GM18508 (cell line): ENCODE data around the gene ITGAV.
A peak's percentile ranks its signal among the peaks of the same experiment; 100 is the strongest.
"Not testable (repeated sequence)": the region's sequence is repeated elsewhere in the genome, so short reads cannot be mapped to it uniquely, and the experiment has no call there.

Experiments
- ATAC-seq: cut with Tn5 transposase; IDR thresholded peaks from one replicate; pipeline ENCODE4 v1.9.1; 2021; ENCODE audit warnings: moderate number of reproducible peaks; ENCODE audit not compliant: insufficient read depth, unreplicated experiment

ITGAV gene

DNA sequence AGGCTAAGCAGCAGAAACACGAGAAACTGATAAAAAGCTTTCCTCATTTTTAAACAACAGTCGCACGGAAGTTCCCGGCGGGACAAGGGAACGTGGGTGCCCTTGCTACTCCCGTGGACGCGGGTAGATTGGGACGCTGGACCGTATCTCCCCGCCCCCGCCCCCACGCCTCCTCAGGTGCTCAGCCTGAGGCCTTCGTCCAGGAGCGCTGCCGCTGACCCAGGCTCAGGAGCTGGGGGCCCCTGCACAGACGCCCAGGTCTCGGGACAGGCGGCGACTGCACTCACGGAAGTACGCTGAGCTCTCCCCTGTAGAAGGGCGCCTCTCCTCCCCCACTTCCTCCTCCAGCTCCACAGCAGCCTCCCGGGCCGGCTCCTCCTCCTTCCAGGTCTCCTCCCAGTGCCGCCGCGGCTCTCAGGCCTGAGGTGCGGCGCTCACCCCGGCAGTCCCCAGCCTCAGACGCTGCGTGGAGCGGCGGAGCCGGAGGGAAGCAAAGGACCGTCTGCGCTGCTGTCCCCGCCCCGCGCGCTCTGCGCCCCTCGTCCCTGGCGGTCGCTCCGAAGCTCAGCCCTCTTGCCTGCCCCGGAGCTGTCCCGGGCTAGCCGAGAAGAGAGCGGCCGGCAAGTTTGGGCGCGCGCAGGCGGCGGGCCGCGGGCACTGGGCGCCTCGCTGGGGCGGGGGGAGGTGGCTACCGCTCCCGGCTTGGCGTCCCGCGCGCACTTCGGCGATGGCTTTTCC is at the start of gene ITGAV:
Gene ITGAV, plus strand, starts transcription at position 445 of the 738 bp plus-strand sequence. Its CDS starts 283 bp downstream, at position 728.
- peak; percentile 86 for ATAC-seq

DNA sequence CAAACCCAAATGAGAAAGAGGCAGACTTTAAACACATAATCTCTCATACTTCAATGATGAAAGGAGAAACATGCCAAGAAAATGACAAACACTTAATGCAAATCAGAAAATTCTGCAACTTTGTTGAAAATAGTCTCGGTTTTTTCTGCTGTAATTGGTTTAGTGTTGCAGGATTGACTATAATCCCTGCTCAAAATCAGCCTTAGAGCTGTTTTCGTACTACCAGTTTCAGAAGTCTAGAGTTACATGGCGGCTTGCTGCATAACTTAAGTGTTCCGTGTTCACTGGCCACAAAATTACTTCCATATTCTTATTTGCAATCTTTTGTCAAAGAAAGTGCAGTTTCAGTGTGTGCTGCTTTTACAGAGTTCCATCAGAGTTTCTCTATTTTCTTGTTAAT is 48.9 kb upstream of the ITGAV start:
- no peak for ATAC-seq

DNA sequence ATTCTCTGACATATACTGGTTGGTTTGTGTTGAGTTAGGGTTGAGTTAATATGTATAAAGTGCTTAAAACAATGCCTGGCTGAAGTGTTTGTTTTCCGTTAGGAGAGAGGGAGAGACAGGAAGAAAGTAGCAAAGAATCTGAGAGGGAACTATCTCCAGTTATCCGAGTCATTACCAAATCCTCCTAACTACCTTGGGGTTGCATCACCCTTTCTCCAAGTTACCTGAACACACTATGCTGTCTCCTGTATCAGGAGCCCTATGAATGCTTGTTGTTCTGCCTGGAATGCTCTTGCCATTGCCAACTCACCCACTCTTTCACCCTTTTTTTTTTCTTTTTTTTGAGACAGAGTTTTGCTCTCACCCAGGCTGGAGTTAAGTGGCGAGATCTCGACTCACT is 47.9 kb upstream of the ITGAV start:
- no peak for ATAC-seq

DNA sequence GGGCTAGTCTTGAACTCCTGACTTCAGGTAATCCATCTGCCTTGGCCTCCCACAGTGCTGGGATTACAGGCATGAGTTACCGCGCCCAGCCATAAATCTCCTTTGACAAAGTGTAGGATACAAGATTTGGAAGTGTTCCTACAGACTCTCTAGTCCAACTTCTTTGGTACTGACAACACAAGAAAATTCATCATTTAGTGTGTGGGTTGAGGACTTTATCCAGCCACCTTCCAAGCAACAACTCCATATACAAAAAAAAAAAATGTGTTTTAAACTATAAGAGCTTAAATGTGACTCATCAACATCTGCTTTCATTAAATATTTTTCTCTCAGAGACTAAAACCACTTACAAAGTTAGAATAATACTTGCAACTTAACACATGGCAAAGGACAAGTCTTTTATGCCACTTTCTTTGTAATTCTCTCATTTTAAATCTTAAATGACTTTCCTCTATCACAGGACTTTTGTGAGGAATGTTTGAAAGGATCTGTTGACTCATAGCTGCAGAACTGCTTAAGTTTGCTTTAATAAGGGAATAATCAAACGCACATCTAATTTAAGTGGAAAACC is 46.2 kb upstream of the ITGAV start:
- no peak for ATAC-seq

DNA sequence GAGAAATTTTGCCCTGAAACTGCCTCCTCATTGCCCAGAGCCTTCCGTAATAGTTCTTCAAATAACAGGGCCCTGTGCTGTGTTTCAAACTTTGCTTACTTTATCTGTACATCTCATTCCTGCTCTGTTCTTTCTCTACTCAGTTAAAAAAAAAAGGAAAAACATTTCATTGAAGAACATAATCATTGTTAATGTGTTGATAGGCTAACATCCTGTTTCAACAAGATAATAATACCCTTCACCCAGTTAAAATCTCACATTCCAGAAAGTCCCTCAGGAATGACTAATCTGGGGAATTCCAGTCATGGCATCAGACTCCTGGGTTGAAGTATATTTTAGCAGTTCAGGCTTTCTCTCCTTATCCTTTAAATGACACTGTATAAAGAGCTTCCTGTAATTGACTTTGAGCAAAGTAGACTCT is 45.6 kb upstream of the ITGAV start:
- no peak for ATAC-seq

DNA sequence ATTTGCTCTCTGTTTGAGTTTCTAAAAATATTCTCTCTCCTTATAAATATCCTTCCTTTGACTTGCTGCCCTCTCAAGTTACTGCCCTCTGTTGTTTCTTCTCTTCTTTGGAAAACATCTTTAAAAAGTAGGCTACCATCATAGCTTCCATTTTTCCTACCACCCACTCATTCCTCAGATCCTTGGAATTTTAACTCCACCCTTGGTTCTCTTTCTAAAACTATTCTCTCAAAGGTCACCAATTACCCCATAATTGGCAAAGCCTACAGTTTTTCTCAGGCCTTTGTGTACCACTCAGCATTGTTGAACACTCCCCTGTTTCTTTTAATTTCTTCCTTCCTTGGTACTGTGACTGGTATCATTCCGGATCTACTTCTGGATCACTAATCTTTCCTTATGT is 43.0 kb upstream of the ITGAV start:
- no peak for ATAC-seq

DNA sequence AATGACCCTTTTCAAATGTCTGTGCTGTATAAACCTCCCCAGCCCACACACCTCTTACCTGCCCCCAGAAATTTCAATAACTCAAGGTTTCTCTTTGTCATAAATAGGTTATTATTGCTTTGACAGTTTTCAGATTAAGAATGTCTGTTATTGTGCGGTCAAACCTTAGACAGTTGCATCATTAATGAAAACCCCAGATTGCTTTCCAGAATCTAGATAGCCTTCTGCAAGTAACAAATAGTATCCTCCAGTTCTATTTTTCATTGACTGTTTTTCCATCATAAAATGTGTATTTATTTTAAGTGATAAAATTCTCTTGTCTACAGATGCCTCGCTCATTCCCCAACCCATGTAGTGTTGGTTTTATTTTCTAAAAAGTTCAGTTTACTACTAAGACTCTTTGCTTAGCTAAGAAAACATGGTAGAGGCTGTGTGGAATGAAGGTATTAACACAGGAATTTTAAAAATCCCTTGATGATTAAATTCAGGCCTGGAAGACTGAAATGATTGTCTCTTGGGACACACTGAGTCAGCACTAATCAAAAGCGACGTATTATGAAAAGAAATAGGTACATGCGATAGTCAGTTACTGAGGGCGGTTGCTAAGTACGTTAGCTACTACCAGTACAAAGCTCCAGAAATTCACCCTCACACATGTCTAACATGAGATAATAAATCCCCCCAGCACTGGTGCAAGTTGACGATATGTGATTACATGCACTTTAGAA is 38.4 kb upstream of the ITGAV start:
- ATAC-seq = no peak

DNA sequence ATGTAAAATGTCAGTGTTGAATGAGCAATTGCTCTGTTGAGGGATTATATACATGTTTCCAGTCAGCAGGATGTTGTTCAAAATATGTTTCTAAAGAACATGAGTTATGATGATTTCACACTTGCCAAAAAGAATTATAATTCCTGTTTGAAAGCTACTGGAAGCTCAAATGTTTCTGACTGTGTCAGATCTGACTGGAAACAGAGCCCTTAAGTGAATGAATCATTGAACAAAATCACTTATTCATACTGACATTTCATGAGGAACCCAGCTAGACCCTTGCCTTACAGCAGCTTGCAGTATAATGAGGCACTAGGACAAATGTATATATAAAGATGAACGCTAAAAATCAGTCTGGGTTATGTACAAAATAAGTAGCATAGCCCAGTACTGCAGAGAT is 35.4 kb upstream of the ITGAV start:
- ATAC-seq = no peak

DNA sequence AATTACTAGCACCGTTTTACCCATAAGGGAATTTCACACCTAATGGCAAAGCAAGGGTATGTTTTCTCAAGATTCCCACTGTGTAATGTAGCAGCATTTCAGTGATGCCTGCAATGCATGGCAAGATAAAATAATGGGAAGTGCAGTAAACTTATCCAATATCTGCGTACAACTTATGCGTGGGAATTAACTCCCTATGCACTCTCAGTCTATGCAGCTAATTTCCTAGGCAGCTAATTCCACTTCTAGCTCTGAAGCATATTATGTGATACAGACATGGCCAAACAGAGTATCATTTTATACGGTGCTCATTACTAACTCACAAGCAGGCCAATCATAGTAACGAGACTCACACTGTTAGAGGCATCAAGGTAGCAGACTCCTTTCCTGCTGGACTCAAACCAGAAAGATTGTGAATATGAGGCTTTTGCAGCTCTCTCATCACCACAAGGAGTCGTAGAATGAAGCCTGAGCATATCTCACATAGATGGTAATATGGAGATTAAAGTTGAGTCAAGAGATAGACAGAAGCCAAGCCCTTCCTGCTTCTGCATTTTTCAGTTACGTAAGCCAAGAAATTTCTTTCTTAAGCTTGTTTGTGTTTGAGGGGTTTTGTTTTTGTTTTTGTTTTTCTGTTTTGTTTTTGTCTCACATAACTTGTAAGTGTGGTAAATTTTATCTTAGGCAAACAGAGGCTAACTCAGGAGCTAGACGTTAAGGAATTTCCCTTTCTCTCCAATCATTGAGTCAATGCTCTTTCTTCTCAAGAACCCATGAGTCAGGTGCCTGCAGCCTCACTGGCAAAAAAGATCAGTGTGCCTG is 34.8 kb upstream of the ITGAV start:
- no peak for ATAC-seq

DNA sequence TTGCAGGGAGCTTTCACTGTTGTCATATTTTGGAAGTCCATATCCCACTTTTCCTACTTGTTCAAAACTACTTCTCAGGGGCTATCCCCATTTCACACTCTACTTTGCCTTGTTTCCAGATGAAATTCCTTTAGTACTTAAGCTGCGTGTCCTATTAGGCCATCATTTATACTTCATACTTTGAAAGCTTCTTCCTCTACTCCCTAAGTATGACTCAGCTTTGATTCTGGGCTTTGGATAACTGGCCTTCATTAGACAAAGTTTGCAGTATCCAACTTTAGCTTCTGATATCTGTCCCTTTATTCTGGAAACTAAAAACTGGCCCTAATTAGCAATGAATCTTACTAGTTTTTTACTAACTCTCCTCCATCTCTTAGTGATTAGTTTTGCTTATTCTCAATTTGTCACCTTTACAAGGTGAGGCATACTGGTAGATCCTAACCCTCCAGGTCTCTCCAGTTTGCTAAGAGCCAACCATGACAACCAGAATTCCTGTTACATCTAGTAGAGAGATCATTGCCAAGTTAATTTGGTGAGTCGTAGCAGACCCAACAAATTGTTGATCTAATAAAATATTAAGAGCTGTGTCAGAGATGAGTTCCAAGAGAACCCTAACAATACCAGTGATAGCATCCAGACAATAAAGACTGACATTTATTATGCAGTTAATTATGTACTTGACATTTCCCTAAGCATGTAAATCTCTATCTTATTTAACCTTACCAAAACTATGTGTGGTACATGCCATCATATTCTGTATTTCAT is 31.2 kb upstream of the ITGAV start:
- no peak for ATAC-seq

DNA sequence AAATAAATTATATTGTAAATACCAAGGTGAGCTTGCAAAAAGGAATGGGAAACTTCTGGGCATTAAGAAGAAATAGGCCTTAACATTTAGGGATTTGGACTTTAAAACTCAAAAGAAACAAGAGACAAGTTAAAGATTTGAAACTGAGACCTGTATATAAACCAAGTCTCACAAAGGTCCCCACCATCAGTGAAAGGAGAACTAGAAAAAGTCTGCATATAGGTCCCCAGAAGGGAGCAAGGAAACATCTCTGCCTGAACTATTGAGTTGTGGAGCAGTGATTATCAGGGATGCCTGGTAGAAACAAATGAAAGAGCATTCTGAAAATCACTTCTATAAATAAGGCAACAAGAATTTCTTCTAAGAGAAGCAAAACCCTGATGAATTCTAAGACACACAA is 30.5 kb upstream of the ITGAV start:
- no peak for ATAC-seq

DNA sequence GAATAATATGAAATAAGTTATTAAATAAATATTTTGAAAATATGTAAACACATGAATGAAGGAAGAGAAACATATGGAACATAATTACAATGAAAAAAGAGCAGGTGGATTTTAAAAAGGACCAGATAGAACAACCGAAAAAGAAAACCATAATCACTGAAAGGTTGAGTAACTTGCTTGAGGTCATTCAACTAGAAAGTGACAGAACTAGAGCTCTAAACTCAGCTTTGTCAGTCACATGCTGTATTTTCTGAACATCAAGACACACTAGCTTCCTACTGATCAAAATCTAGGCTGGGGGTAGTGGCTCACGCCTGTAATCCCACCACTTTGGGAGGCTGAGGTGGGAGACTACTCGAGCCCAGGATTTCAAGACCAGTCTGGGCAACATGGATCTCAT is 30.0 kb upstream of the ITGAV start:
- ATAC-seq = no peak

DNA sequence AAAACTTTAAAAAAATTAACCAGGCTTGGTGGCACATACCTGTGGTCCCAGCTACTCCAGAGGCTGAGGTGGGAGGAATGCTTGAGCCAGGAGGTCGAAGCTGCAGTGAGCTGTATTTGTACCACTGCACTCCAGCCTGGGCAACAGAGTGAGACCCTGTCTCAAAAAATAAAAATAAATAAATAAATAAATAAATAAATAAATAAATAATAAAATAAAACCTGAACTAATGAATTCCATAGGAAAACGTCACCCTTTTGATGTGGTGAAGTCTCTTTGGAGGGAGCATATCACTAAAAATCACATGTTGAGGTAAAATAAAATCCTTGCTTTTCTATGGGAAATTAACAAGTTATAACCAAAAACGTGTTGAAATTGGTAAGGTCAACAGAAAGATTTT is 29.6 kb upstream of the ITGAV start:
- no peak for ATAC-seq

DNA sequence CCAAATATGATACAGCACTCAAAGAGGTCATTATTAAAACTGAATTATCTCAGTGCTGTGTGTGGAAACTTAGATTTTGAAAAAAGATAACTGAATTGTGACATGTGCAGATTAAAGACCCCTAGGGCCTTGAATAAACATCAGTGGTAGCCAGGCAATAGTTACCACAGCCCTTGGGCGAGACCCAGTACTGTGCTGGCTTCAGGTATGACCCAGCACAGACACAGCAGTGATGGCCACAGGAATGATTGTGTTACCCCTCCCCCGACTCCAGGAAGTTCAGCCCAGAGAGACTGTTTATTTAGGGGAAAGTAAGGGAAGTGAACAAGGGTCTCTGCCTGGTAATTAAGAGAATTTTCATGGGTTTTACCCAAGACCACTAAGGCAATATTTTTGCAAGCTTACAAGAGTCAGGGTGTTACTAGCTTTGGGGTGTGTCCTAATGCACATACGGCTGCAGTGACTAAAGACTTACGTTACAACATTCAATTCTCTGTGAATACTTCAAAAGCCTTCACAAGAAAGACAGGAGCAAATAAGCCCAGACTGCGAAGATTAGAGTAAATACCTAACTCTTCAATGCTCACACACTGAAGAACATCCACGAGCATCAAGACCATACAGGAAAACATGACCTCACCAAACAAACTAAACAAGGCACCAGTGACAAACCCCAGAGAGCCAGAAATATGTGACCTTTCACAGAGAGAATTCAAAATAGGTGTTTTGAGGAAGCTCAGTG is 28.2 kb upstream of the ITGAV start:
- ATAC-seq = no peak

DNA sequence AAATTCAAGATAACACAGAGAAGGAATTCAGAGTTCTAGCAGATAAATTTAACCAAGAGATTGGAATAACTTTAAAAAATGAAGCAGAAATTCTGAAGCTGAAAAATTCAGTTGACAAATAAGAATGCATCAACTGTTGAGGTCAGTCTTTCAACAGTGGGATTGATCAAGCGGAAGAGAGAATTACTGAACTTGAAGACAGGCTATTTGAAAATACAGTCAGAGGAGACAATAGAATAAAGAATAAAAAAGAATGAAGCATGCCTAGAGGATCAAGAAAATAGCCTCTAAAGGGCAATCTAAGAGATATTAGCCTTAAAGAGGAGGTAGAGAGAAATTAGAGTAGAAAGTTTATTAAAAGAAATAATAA is 27.7 kb upstream of the ITGAV start:
- ATAC-seq = no peak

DNA sequence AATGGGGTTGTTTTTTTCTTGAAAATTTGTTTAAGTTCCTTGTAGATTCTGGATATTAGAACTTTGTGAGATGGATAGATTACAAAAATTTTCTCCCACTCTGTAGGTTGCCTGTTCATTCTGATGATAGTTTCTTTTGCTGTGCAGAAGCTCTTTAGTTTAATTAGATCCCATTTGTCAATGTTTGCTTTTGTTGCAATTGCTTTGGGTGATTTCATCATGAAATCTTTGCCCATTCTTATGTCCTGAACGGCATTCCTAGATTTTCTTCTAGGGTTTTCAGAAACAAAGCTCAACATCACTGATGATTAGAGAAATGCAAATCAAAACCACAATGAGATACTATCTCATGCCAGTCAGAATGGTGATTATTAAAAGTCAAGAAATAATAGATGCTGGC is 21.3 kb upstream of the ITGAV start:
- not testable (repeated sequence) for ATAC-seq

DNA sequence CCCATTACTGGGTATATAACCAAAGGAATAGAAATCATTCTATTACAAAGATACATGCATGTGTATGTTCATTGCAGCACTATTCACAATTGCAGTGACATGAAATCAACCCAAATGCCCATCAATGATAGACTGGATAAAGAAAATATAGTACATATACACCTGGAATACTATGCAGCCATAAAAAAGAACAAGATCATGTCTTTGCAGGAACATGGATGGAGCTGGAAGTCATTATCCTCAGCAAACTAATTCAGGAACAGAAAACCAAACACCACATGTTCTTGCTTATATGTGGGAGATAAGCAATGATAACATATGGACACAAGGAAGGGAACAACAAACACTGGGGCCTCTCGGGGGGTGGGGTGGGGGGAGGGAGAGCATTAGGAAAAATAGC is 20.7 kb upstream of the ITGAV start:
- not testable (repeated sequence) for ATAC-seq

DNA sequence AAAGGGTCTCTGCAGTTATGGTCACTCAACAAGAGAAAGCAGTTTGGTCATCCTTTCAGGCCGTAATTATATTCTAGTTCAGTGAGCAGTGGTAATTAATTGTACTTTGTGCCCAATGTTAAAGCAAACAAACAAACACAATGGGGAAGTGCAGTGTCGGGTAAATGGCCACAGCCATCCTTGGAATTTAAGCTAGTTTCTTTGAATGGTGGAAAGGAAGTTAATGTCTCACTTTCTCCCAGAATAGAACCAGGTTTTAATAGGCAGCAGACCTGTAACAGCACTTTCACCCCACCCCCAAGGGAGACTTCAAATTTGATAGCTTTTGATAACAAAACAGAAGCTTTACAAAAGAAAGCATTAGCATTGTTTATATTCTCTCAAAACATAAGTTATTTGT is 20.0 kb upstream of the ITGAV start:
- no peak for ATAC-seq

DNA sequence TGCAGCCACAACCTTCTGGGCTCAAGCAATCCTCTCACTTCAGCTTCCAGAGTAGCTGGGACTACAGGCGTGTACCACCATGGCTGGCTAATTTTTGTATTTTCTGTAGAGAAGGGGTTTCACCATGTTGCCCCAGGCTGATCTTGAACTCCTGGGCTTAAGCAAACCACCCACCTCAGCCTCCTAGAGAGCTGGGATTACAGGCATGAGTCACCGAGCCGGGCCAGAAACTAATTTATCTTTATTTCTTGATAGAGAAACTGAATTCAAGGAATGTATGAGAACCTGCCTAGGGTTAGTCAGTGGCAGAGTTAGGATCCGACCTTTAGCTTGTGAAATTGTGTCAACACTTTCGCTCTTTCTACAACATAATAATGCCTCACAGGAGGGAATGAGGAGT is 19.3 kb upstream of the ITGAV start:
- no peak for ATAC-seq
